ENCODE results near the gene BHMT2.

BHMT2 gene

DNA sequence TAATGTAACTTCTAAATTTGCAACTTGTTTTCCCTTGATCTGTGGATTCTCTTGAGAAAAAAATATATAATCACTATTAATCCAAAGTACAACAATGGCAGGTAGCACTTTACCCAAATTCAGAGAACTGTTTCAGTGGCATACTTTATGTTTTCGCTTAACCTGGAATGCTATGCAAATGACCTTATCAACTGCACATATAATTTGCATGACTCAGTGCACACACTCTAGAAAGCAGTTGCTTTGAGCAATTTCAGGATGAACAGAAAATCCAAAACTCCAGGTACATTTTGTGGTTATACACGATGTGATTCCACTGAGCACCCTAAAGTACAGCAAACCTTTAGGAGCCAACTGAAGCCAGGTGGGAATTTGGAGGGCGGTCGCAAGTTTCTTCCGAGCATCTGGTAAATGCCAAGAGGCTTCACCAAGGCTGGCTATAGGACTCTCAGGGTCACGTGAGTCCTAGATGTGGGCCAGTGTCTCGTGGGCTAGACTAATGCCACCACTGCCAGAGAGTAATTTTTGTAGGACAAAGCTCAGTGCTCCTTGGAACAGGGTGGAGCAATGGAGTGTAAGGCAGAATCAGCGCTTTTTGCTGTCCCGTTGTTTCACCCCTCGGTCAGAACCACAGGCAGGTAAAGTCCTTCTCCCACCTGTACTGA is 37.4 kb upstream of the BHMT2 start:
- no peaks in the 10 kb centered on the region for H3K9me3 ChIP-seq (ENCODE audit: control insufficient read depth, low read length)
- no peak overlapping the region for H3K4me3 ChIP-seq (ENCODE audit: insufficient read depth, low read depth, low read length, poor library complexity, severe bottlenecking)
- no peaks in the 10 kb centered on the region for H3K27me3 ChIP-seq (replicated peaks; ENCODE audit: control insufficient read depth, insufficient read depth, low read length, poor library complexity, severe bottlenecking)
- no peaks in the 10 kb centered on the region for H3K4me1 ChIP-seq (ENCODE audit: control insufficient read depth, insufficient read depth, low read length, poor library complexity, severe bottlenecking)
- no peak overlapping the region for H3K27ac ChIP-seq (ENCODE audit: insufficient read depth, low read length, poor library complexity, severe bottlenecking)
- DNase-seq = no peak
- H3K36me3 ChIP-seq (ENCODE audit: control insufficient read depth, insufficient read depth, low read length) = no peaks in the 10 kb centered on the region

DNA sequence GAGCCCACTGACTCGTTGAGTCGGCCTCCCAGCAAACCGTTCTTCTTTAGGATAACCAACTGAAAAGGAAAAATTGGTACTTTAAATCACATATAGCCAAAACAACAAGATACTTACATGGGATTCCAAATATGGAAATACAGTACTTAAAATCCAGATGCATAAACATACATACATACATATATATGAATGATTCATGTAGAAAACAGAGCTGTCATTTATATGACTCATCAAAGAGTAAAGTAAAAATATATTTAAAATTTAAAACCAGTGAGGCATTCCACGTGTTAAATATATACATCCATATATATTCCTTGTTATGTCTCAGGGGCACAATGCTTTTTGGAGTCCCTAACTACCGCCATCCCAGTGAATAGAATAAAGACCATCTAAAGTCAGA is 36.8 kb upstream of the BHMT2 start:
- Histone ChIP-seq H3K4me1 (ENCODE audit: control insufficient read depth, insufficient read depth, low read length, poor library complexity, severe bottlenecking) (no peaks in the 10 kb centered on the region), H3K27me3 (replicated peaks; ENCODE audit: control insufficient read depth, insufficient read depth, low read length, poor library complexity, severe bottlenecking) (no peaks in the 10 kb centered on the region), H3K36me3 (ENCODE audit: control insufficient read depth, insufficient read depth, low read length) (no peaks in the 10 kb centered on the region), H3K27ac (ENCODE audit: insufficient read depth, low read length, poor library complexity, severe bottlenecking) (no peak overlapping the region), H3K9me3 (ENCODE audit: control insufficient read depth, low read length) (no peaks in the 10 kb centered on the region), H3K4me3 (ENCODE audit: insufficient read depth, low read depth, low read length, poor library complexity, severe bottlenecking) (no peak overlapping the region)
- no peak for DNase-seq

DNA sequence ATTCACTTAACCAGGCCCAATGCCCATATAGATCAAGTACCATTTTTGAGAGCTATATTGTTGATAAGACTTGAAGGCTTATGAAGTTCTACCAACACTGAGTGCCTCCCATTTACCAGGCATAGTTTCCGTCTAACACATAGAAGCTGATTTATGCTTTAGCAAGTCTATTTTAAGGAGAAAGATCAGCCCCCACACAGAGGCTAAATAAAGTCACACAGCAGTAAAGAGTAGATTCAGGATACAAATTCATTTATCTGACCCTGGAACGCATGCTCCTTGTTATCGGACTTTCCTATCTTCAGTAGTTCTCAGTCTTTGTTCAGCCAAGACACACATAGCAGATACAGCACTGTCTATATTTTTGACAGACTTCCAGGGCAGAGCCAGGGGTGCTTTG is 34.3 kb upstream of the BHMT2 start:
- Histone ChIP-seq H3K9me3 (ENCODE audit: control insufficient read depth, low read length) (no peaks in the 10 kb centered on the region), H3K36me3 (ENCODE audit: control insufficient read depth, insufficient read depth, low read length) (no peaks in the 10 kb centered on the region), H3K4me1 (ENCODE audit: control insufficient read depth, insufficient read depth, low read length, poor library complexity, severe bottlenecking) (no peaks in the 10 kb centered on the region), H3K4me3 (ENCODE audit: insufficient read depth, low read depth, low read length, poor library complexity, severe bottlenecking) (no peak overlapping the region), H3K27me3 (replicated peaks; ENCODE audit: control insufficient read depth, insufficient read depth, low read length, poor library complexity, severe bottlenecking) (no peaks in the 10 kb centered on the region), H3K27ac (ENCODE audit: insufficient read depth, low read length, poor library complexity, severe bottlenecking) (no peak overlapping the region)
- DNase-seq = no peak

DNA sequence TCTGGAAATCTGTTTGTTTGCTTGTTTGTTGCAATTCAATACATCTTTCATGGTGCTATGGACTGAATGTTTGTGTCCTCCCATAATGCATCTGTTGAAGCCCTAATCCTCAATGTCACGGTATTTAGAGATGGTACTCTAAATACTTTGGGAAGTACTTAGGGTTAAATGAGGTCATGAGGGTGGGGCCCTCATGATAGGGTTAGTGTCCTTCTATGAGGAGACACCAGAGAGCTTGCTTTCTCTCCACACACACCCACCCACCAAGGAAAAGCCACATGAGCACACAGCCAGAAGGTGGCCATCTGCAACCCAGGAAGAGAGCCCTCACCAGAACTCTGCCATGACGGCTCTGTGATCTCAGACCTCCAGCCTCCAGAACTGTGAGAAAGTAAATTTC is 32.8 kb upstream of the BHMT2 start:
- no peaks in the 10 kb centered on the region for H3K27me3 ChIP-seq (replicated peaks; ENCODE audit: control insufficient read depth, insufficient read depth, low read length, poor library complexity, severe bottlenecking)
- H3K9me3 ChIP-seq (ENCODE audit: control insufficient read depth, low read length) = no peaks in the 10 kb centered on the region
- no peaks in the 10 kb centered on the region for H3K4me1 ChIP-seq (ENCODE audit: control insufficient read depth, insufficient read depth, low read length, poor library complexity, severe bottlenecking)
- DNase-seq = no peak
- H3K36me3 ChIP-seq (ENCODE audit: control insufficient read depth, insufficient read depth, low read length) = no peaks in the 10 kb centered on the region
- H3K27ac ChIP-seq (ENCODE audit: insufficient read depth, low read length, poor library complexity, severe bottlenecking) = no peak overlapping the region
- H3K4me3 ChIP-seq (ENCODE audit: insufficient read depth, low read depth, low read length, poor library complexity, severe bottlenecking) = no peak overlapping the region

DNA sequence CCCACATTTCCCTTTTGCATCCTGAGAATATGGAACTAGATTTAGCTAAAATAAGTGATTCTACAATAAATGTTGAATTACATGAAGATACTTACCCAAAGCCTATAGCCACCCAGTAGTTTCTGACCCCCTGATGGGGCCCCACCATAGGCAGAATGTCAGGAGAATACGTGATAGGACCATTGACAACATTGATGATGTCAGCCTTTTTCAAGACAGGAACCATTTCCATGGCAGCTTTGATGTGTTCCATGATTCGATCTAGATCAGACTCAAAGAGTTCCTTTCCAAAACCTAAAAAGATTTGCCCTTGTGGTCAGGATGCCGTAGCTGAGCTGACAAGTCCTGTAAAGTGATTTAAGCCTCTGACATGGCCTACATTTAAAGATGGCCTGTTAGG is 27.4 kb upstream of the BHMT2 start:
- Histone ChIP-seq H3K9me3 (ENCODE audit: control insufficient read depth, low read length) (no peaks in the 10 kb centered on the region), H3K4me1 (ENCODE audit: control insufficient read depth, insufficient read depth, low read length, poor library complexity, severe bottlenecking) (no peaks in the 10 kb centered on the region), H3K4me3 (ENCODE audit: insufficient read depth, low read depth, low read length, poor library complexity, severe bottlenecking) (no peak overlapping the region), H3K36me3 (ENCODE audit: control insufficient read depth, insufficient read depth, low read length) (no peaks in the 10 kb centered on the region), H3K27me3 (replicated peaks; ENCODE audit: control insufficient read depth, insufficient read depth, low read length, poor library complexity, severe bottlenecking) (no peaks in the 10 kb centered on the region), H3K27ac (ENCODE audit: insufficient read depth, low read length, poor library complexity, severe bottlenecking) (no peak overlapping the region)
- no peak for DNase-seq

DNA sequence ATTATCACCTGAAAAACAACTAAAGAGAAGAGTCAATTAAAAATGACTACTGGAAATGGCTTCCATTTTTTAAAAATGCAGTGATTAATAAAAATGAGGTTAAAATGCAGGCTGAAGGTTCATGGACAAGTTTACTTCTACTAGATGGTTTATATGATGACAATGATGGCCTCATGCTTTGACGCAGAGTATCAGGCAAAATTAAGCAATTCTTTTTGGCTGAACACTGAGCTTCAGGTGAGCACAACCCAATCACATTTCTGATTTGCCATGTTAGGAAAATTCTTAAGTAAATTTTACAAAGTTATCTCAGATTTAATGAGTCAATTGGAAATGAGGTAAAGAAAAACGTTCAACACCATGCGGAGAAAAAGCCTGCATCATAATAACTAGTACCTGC is 22.4 kb upstream of the BHMT2 start:
- no peak overlapping the region for H3K4me3 ChIP-seq (ENCODE audit: insufficient read depth, low read depth, low read length, poor library complexity, severe bottlenecking)
- DNase-seq = no peak

DNA sequence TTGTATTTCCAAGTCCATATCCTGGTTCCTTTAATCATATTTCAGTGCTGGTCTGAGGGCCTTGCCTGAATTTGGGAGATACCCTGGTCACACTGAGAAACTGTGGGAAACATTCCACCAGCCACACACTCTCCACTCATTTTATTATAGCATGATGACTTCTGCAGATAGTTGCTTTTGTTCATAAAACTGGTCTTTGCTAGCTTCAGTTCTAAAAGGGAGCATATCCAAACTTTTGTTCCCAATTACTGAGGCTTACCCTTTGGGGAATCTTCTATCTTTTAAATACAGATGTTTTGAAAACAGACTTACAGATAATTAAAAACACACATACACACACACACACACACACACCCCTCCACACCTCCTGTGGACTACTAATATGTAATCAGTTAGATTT is 21.1 kb upstream of the BHMT2 start:
- no peaks in the 10 kb centered on the region for H3K36me3 ChIP-seq (ENCODE audit: control insufficient read depth, insufficient read depth, low read length)

More for the DNA sequence above, 22.4 kb upstream of the BHMT2 start:
- no peaks in the 10 kb centered on the region for H3K27me3 ChIP-seq (replicated peaks; ENCODE audit: control insufficient read depth, insufficient read depth, low read length, poor library complexity, severe bottlenecking)
- no peak overlapping the region for H3K27ac ChIP-seq (ENCODE audit: insufficient read depth, low read length, poor library complexity, severe bottlenecking)
- H3K9me3 ChIP-seq (ENCODE audit: control insufficient read depth, low read length) = no peaks in the 10 kb centered on the region
- H3K4me1 ChIP-seq (ENCODE audit: control insufficient read depth, insufficient read depth, low read length, poor library complexity, severe bottlenecking) = no peaks in the 10 kb centered on the region
- no peaks in the 10 kb centered on the region for H3K36me3 ChIP-seq (ENCODE audit: control insufficient read depth, insufficient read depth, low read length)

DNA sequence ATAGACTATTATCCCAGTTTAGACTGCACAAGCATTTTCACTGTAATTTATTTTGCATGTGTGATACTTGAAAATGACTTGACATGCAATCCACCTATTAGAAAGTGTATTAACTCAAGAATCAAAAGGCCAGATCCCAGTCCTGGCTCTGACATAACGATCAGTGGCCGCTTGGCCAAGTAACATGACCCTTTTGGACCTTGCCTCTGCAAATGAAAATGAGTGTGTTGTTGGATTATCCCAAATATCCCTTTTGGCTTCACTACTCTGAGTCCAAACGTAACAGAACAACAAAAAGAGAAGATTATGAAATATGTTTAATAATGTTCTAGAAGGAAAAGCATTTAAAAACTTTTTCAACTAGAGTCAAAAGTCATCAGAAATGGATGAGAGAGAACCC is 19.1 kb upstream of the BHMT2 start:
- no peak overlapping the region for H3K27ac ChIP-seq (ENCODE audit: insufficient read depth, low read length, poor library complexity, severe bottlenecking)
- no peak overlapping the region for H3K4me3 ChIP-seq (ENCODE audit: insufficient read depth, low read depth, low read length, poor library complexity, severe bottlenecking)
- DNase-seq = no peak
- H3K9me3 ChIP-seq (ENCODE audit: control insufficient read depth, low read length) = no peaks in the 10 kb centered on the region
- no peaks in the 10 kb centered on the region for H3K36me3 ChIP-seq (ENCODE audit: control insufficient read depth, insufficient read depth, low read length)
- no peaks in the 10 kb centered on the region for H3K4me1 ChIP-seq (ENCODE audit: control insufficient read depth, insufficient read depth, low read length, poor library complexity, severe bottlenecking)
- H3K27me3 ChIP-seq (replicated peaks; ENCODE audit: control insufficient read depth, insufficient read depth, low read length, poor library complexity, severe bottlenecking) = no peaks in the 10 kb centered on the region

More for the DNA sequence above, 21.1 kb upstream of the BHMT2 start:
- Histone ChIP-seq H3K4me1 (ENCODE audit: control insufficient read depth, insufficient read depth, low read length, poor library complexity, severe bottlenecking) (no peaks in the 10 kb centered on the region), H3K27ac (ENCODE audit: insufficient read depth, low read length, poor library complexity, severe bottlenecking) (no peak overlapping the region), H3K4me3 (ENCODE audit: insufficient read depth, low read depth, low read length, poor library complexity, severe bottlenecking) (no peak overlapping the region), H3K27me3 (replicated peaks; ENCODE audit: control insufficient read depth, insufficient read depth, low read length, poor library complexity, severe bottlenecking) (no peaks in the 10 kb centered on the region), H3K9me3 (ENCODE audit: control insufficient read depth, low read length) (no peaks in the 10 kb centered on the region)
- no peak for DNase-seq

DNA sequence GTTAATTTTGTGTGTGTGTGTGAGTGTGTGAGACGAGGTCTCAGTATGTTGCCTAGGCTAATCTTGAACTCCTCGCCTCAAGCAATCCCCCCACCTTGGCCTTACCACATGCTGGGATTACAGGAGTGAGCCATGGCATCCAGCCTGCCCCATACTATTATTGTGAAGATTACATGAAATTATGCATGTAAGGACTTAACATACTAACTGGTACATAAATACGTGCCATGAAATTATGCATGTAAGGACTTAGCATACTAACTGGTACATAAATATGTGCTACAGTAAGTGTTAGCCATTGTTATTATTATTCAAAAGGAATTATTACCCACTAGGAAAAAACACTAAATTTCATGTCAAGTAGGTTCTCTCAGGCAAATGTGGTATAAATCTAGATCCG is 16.2 kb upstream of the BHMT2 start:
- no peaks in the 10 kb centered on the region for H3K4me1 ChIP-seq (ENCODE audit: control insufficient read depth, insufficient read depth, low read length, poor library complexity, severe bottlenecking)
- no peak for DNase-seq
- no peaks in the 10 kb centered on the region for H3K9me3 ChIP-seq (ENCODE audit: control insufficient read depth, low read length)
- no peak overlapping the region for H3K4me3 ChIP-seq (ENCODE audit: insufficient read depth, low read depth, low read length, poor library complexity, severe bottlenecking)
- H3K27me3 ChIP-seq (replicated peaks; ENCODE audit: control insufficient read depth, insufficient read depth, low read length, poor library complexity, severe bottlenecking) = no peaks in the 10 kb centered on the region
- no peak overlapping the region for H3K27ac ChIP-seq (ENCODE audit: insufficient read depth, low read length, poor library complexity, severe bottlenecking)
- no peaks in the 10 kb centered on the region for H3K36me3 ChIP-seq (ENCODE audit: control insufficient read depth, insufficient read depth, low read length)

DNA sequence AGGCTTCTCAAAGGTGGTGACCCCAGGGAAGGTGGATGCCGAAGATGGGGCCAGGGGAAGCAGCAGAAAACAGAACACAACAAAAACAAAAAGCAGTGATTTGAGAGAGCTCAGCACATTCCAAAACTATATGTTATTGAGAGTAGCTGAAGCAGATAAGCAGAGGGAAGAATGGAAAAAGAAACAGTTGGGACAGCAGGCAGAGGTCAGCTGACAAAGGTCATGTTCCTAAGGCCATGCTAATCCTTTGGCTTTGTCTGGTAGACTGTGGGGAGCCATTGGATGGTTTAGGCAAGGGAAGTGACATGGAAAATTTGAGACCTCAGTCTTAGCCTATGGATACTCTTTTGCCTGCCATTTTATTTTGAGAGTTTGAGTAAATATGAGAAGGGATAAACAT is 14.6 kb upstream of the BHMT2 start:
- Histone ChIP-seq H3K36me3 (ENCODE audit: control insufficient read depth, insufficient read depth, low read length) (no peaks in the 10 kb centered on the region), H3K4me1 (ENCODE audit: control insufficient read depth, insufficient read depth, low read length, poor library complexity, severe bottlenecking) (no peaks in the 10 kb centered on the region), H3K9me3 (ENCODE audit: control insufficient read depth, low read length) (no peaks in the 10 kb centered on the region), H3K27ac (ENCODE audit: insufficient read depth, low read length, poor library complexity, severe bottlenecking) (no peak overlapping the region), H3K27me3 (replicated peaks; ENCODE audit: control insufficient read depth, insufficient read depth, low read length, poor library complexity, severe bottlenecking) (no peaks in the 10 kb centered on the region), H3K4me3 (ENCODE audit: insufficient read depth, low read depth, low read length, poor library complexity, severe bottlenecking) (no peak overlapping the region)
- DNase-seq = no peak

Measured in effector memory CD4-positive, alpha-beta T cell (primary cell).